IMR-90 (cell line): Measurements from ENCODE around the gene GSS. TPM values are rescaled to one million over a fixed set of nuclear protein-coding genes. Genes with fewer than 3 reads are reported as not detected.

Experiments used
- ATAC-seq: fragments of 200-7000 bp; cut with Tn5 transposase; 2 replicates; pipeline ENCODE4 v1.9.1; 2020; ENCODE audit warnings: low read depth, mild to moderate bottlenecking, moderate library complexity
- BruUV-seq: library from RNA; stranded (reverse); fragments of 400-500 nt; replicated peaks from 2 replicates; lab custom pipeline; 2021; lab: Mats Ljungman, UMichigan
- CTCF ChIA-PET: fragments of 300-600 bp; formaldehyde crosslinking; extraction: SDS; loops from one replicate; lab custom pipeline; 2021; ENCODE audit warnings: antibody characterized with exemption; lab: Yijun Ruan, JAX
- POLR2A ChIA-PET: fragments of 300-600 bp; sonication (Branson Sonifier 250); formaldehyde crosslinking; loops from one replicate; lab custom pipeline; 2022; ENCODE audit warnings: antibody characterized with exemption; ENCODE audit not compliant: unreplicated experiment; lab: Charles Lee
- DNase-seq: peaks from one replicate; pipeline ENCODE4 v3.0.0; 2013
- H2AFZ ChIP-seq: replicated peaks from 2 replicates; pipeline ENCODE3; 2013; ENCODE audit warnings: low read length, mild to moderate bottlenecking; ENCODE audit not compliant: poor library complexity
- H2AK5ac ChIP-seq: 2 replicates; pipeline ENCODE4 v1.6.1; 2013; ENCODE audit warnings: low read depth, low read length, inconsistent platforms
- H2AK9ac ChIP-seq: replicated peaks from 2 replicates; pipeline ENCODE3; 2013; ENCODE audit warnings: mild to moderate bottlenecking, low read depth, low read length, moderate library complexity; ENCODE audit not compliant: poor library complexity
- H2BK120ac ChIP-seq: 2 replicates; pipeline ENCODE4 v1.6.1; 2013; ENCODE audit warnings: low read depth, low read length, inconsistent platforms
- H2BK15ac ChIP-seq: 3 replicates; pipeline ENCODE4 v1.6.1; 2013; ENCODE audit warnings: low read depth, low read length, inconsistent platforms
- H2BK20ac ChIP-seq: 2 replicates; pipeline ENCODE4 v1.6.1; 2013; ENCODE audit warnings: low read depth, mild to moderate bottlenecking, inconsistent platforms, low read length, moderate library complexity
- H2BK5ac ChIP-seq: 2 replicates; pipeline ENCODE4 v1.6.1; 2013; ENCODE audit warnings: mild to moderate bottlenecking, low read depth, low read length, inconsistent platforms; ENCODE audit not compliant: poor library complexity, severe bottlenecking
- H3K14ac ChIP-seq: replicated peaks from 2 replicates; pipeline ENCODE4 v1.6.1; 2013; ENCODE audit warnings: low read depth, low read length, inconsistent platforms
- H3K18ac ChIP-seq: 2 replicates; pipeline ENCODE4 v1.6.1; 2013; ENCODE audit warnings: low read depth, low read length, control low read depth
- H3K23ac ChIP-seq: 2 replicates; pipeline ENCODE4 v1.6.1; 2013; ENCODE audit warnings: low read depth, low read length, inconsistent platforms
- H3K27ac ChIP-seq: 2 replicates; pipeline ENCODE4 v1.5.1; 2013; ENCODE audit warnings: mild to moderate bottlenecking, control low read depth, low read length; ENCODE audit not compliant: insufficient read depth
- H3K27me3 ChIP-seq: 2 replicates; pipeline ENCODE4 v1.6.1; 2013; ENCODE audit warnings: low read length; ENCODE audit not compliant: control insufficient read depth, insufficient read depth
- H3K36me3 ChIP-seq: 2 replicates; pipeline ENCODE4 v1.6.1; 2013; ENCODE audit warnings: low read length, mixed read lengths; ENCODE audit not compliant: control insufficient read depth, insufficient read depth
- H3K4ac ChIP-seq: 2 replicates; pipeline ENCODE4 v1.6.1; 2013; ENCODE audit warnings: low read depth, low read length, inconsistent platforms
- H3K4me1 ChIP-seq: 2 replicates; pipeline ENCODE4 v1.6.1; 2013; ENCODE audit warnings: low read length, mixed read lengths; ENCODE audit not compliant: control insufficient read depth, insufficient read depth
- H3K4me2 ChIP-seq: 2 replicates; pipeline ENCODE4 v1.6.1; 2013; ENCODE audit warnings: low read depth, mild to moderate bottlenecking, control low read depth, low read length, moderate library complexity
- H3K4me3 ChIP-seq: 2 replicates; pipeline ENCODE4 v1.5.1; 2013; ENCODE audit warnings: low read depth, mild to moderate bottlenecking, control low read depth, low read length, moderate library complexity; ENCODE audit not compliant: insufficient read depth
- H3K56ac ChIP-seq: 2 replicates; pipeline ENCODE4 v1.6.1; 2013; ENCODE audit warnings: low read length, inconsistent platforms; ENCODE audit not compliant: insufficient read depth; ENCODE audit errors: extremely low read depth
- H3K79me1 ChIP-seq, 2 experiments: 2 replicates each; pipeline ENCODE4 v1.6.1; 2013; ENCODE audit warnings: low read length in 2 of 2, inconsistent platforms in 1 of 2, low read depth in 1 of 2
- H3K9ac ChIP-seq: 2 replicates; pipeline ENCODE4 v1.6.1; 2013; ENCODE audit warnings: low read depth, low read length, control low read depth
- H3K9me1 ChIP-seq: 2 replicates; pipeline ENCODE4 v1.6.1; 2013; ENCODE audit warnings: low read length, inconsistent platforms; ENCODE audit not compliant: insufficient read depth
- H3K9me3 ChIP-seq: 2 replicates; pipeline ENCODE4 v1.6.1; 2013; ENCODE audit warnings: low read length; ENCODE audit not compliant: control insufficient read depth, insufficient read depth
- H4K20me1 ChIP-seq: 2 replicates; pipeline ENCODE4 v1.6.1; 2013; ENCODE audit warnings: low read length, inconsistent platforms; ENCODE audit not compliant: insufficient read depth
- H4K5ac ChIP-seq: 2 replicates; pipeline ENCODE4 v1.6.1; 2013; ENCODE audit warnings: mild to moderate bottlenecking, low read depth, low read length, control low read depth
- H4K8ac ChIP-seq, 2 experiments: 2 replicates each; pipeline ENCODE4 v1.6.1; 2013; ENCODE audit warnings: low read depth in 2 of 2, low read length in 2 of 2, control low read depth in 1 of 2, inconsistent platforms in 1 of 2
- H4K91ac ChIP-seq: 2 replicates; pipeline ENCODE4 v1.6.1; 2013; ENCODE audit warnings: low read depth, low read length, inconsistent platforms; ENCODE audit not compliant: insufficient read depth
- CHD1 ChIP-seq: IDR thresholded peaks from 2 replicates; pipeline ENCODE4 v1.6.1; 2012; ENCODE audit warnings: low read depth, low read length, improper control_type of control experiment
- FOS ChIP-seq: fragments of 150-350 bp; IDR thresholded peaks from 2 replicates; pipeline ENCODE4 v1.6.1; 2016; ENCODE audit warnings: low read depth, low read length
- MAZ ChIP-seq: IDR thresholded peaks from 2 replicates; pipeline ENCODE4 v1.6.1; 2012; ENCODE audit warnings: low read depth, mild to moderate bottlenecking, low read length, improper control_type of control experiment, moderate library complexity, borderline replicate concordance
- NFE2L2 ChIP-seq: fragments of 150-350 bp; IDR thresholded peaks from 2 replicates; pipeline ENCODE4 v1.6.1; 2016; ENCODE audit warnings: low read depth, mild to moderate bottlenecking, low read length
- USF2 ChIP-seq: fragments of 150-350 bp; IDR thresholded peaks from 2 replicates; pipeline ENCODE4 v1.6.1; 2017; ENCODE audit warnings: mild to moderate bottlenecking, antibody characterized with exemption, low read length, low read depth
- WGBS, 2 experiments: methylation state at CpG; one replicate each; pipeline versions ENCODE4 v1.1.5 to v1.1.7; 2013; ENCODE audit warnings: missing lambda C conversion rate in 2 of 2; ENCODE audit not compliant: insufficient read length in 1 of 2; ENCODE audit errors: extremely low coverage in 2 of 2; 5-methylcytosine and 5-hydroxymethylcytosine counted together
- dilution Hi-C: fragments of 300-500 bp; cut with HindIII; formaldehyde crosslinking; loops from one replicate; pipeline ENCODE4 v1.14.3; 2018; ENCODE audit warnings: low sequenced_read_pairs; ENCODE audit not compliant: unreplicated experiment
- in situ Hi-C: fragments of 300-500 bp; cut with MboI; formaldehyde crosslinking; loops from 3 replicates; pipeline ENCODE4 v1.14.3; 2019; ENCODE audit warnings: low sequenced_read_pairs, inconsistent platforms, mixed read lengths
- intact Hi-C: fragments of 100-400 bp; cut with micrococcal nuclease; formaldehyde crosslinking; loops from 2 replicates; pipeline ENCODE4 v1.10.0; 2022
- polyA plus RNA-seq, 3 experiments: library from polyadenylated mRNA; depleted of rRNA; stranded (reverse); fragments of >200 nt; gene quantifications; 2 replicates each; pipeline ENCODE4 v1.2.3, GENCODE V29; 2012; ENCODE audit warnings: low replicate concordance in 1 of 3
- total RNA-seq: library from RNA; depleted of rRNA; stranded (reverse); fragments of >200 nt; gene quantifications from 2 replicates; pipeline ENCODE4 v1.2.3, GENCODE V29; 2012

The GSS gene
- total and polyA plus RNA-seq, 2 of the 4 experiments (the other 2 are of a cell fraction) = 73.7 to 90.0 TPM

DNA sequence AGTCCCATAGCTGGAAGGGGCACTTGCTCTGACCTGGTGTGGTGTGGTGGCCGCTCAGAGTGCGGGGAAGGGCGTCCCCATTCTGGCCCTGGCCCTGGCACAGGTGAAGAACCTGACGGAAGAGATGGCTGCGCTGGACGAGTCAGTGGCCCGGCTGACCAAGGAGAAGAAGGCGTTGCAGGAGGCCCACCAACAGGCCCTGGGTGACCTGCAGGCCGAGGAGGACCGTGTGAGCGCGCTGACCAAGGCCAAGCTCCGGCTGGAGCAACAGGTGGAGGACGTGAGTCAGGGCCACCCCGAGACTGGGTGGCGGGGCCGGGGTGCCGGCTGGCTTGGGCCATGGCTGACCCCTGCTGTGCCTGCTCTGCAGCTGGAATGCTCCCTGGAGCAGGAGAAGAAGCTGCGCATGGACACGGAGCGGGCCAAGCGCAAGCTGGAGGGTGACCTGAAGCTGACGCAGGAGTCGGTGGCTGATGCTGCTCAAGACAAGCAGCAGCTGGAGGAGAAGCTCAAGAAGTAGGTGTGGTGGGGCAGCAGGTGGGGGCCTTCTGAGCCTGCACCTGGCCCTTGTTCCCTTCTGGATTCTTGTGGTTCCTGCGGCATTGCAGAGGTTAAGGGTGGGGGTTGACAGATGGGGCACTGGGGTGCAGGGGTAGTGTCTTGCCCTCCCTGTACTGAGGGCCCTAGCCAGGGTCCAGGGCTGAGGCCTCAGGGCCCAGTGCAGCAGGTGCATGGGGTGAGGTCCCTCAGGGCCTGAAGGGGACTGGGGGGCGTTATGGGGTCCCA is 40.8 kb upstream of the GSS start:
- DNase-seq (no peak), ATAC-seq (no peak)
- Histone ChIP-seq H3K4me3 (no peak overlapping the region), H4K20me1 (peaks cover 30% of the 10 kb centered on the region), H3K4ac (no peak overlapping the region), H2AFZ (no peak overlapping the region), H2BK5ac (no peak overlapping the region), H2BK20ac (no peak overlapping the region), H3K79me1 (peaks cover 0 to 14% of the 10 kb centered on the region in 2 experiments; a peak in 3 of 4 replicates), H3K9me1 (peaks cover 2% of the 10 kb centered on the region; the same call in 1 of the 2 replicates), H2BK120ac (no peak overlapping the region), H3K27ac (no peak overlapping the region), H3K4me1 (no peaks in the 10 kb centered on the region), H2AK5ac (no peak overlapping the region), H3K4me2 (no peak overlapping the region), H3K36me3 (peaks cover 72% of the 10 kb centered on the region), H3K27me3 (no peaks in the 10 kb centered on the region), H3K56ac (no peak overlapping the region), H3K9ac (no peak overlapping the region), H3K18ac (no peak overlapping the region), H4K5ac (no peak overlapping the region), H4K91ac (no peak overlapping the region), H3K23ac (no peak overlapping the region), H2AK9ac (peak overlapping the region; percentile 3), H2BK15ac (no peak overlapping the region), H4K8ac (no peak overlapping the region), H3K9me3 (no peaks in the 10 kb centered on the region), H3K14ac (no peak overlapping the region)
- dilution Hi-C loops (no loop called here), intact Hi-C loops (no loop called here), in situ Hi-C loops (no loop called here)
- 96% methylated on average over 22 of the region's 26 CpGs; no CpG with 5 or more reads in 1 of the 2 experiments for WGBS, 2 experiments
- ChIA-PET CTCF (no interaction called here), POLR2A (interaction anchor here (0.5 kb wide), 1 partner anchor 106 kb away, joined by 3 read pairs; no protein-coding TSS in a partner anchor)
- TF ChIP-seq CHD1 (no peak), NFE2L2 (no peak), USF2 (no peak), MAZ (no peak), FOS (no peak)
- BruUV-seq = no TSS peak
